DOHH2 (cell line): ENCODE data around the gene TNFAIP3.

ENCODE experiments used
- H3F3A ChIP-seq: fragments of 200-600 bp; sonication (generic), shearing (Covaris generic); 2 replicates; pipeline ENCODE4 v1.6.0; 2016; ENCODE audit warnings: antibody characterized with exemption, mild to moderate bottlenecking; ENCODE audit not compliant: control insufficient read depth, insufficient read depth
- H3K27ac ChIP-seq: fragments of 200-600 bp; sonication (generic); 2 replicates; pipeline ENCODE4 v1.5.1; 2014; ENCODE audit warnings: low read depth, mild to moderate bottlenecking, low read length, moderate library complexity
- H3K27me3 ChIP-seq: fragments of 200-600 bp; sonication (generic); 2 replicates; pipeline ENCODE4 v1.6.1; 2014; ENCODE audit warnings: mild to moderate bottlenecking, low read length, mixed read lengths; ENCODE audit not compliant: control insufficient read depth
- H3K36me3 ChIP-seq: fragments of 200-600 bp; sonication (generic); 2 replicates; pipeline ENCODE4 v1.6.1; 2014; ENCODE audit warnings: mild to moderate bottlenecking, low read length, moderate library complexity, mixed read lengths; ENCODE audit not compliant: control insufficient read depth
- H3K4me1 ChIP-seq: fragments of 200-600 bp; sonication (generic); 2 replicates; pipeline ENCODE4 v1.6.1; 2014; ENCODE audit warnings: mild to moderate bottlenecking, low read length, mixed read lengths; ENCODE audit not compliant: control insufficient read depth
- H3K4me2 ChIP-seq: fragments of 200-600 bp; sonication (generic); 2 replicates; pipeline ENCODE4 v1.6.0; 2014; ENCODE audit warnings: mild to moderate bottlenecking, low read length, moderate library complexity
- H3K4me3 ChIP-seq: fragments of 200-600 bp; sonication (generic); 2 replicates; pipeline ENCODE4 v1.5.1; 2014; ENCODE audit warnings: mild to moderate bottlenecking, low read length, mixed read lengths
- H3K79me2 ChIP-seq: fragments of 200-600 bp; sonication (generic); 2 replicates; pipeline ENCODE4 v1.6.1; 2014; ENCODE audit warnings: mild to moderate bottlenecking, low read length, mixed read lengths; ENCODE audit not compliant: control insufficient read depth
- H3K9me2 ChIP-seq: fragments of 200-600 bp; sonication (generic); replicated peaks from 2 replicates; pipeline ENCODE4 v1.6.1; 2014; ENCODE audit warnings: mild to moderate bottlenecking, low read length, mixed read lengths; ENCODE audit not compliant: control insufficient read depth
- H3K9me3 ChIP-seq: fragments of 200-600 bp; sonication (generic); 2 replicates; pipeline ENCODE4 v1.6.1; 2014; ENCODE audit warnings: antibody characterized with exemption, low read length, mixed read lengths; ENCODE audit not compliant: control insufficient read depth, insufficient read depth
- H4K20me1 ChIP-seq: fragments of 200-600 bp; sonication (generic); 2 replicates; pipeline ENCODE4 v1.6.0; 2014; ENCODE audit warnings: low read depth, mild to moderate bottlenecking, antibody characterized with exemption, low read length, moderate library complexity; ENCODE audit not compliant: control insufficient read depth, insufficient read depth
- CTCF ChIP-seq: fragments of 200-600 bp; sonication (generic); IDR thresholded peaks from one replicate; pipeline ENCODE4 v1.5.1; 2014; ENCODE audit warnings: antibody characterized with exemption, mild to moderate bottlenecking, low read depth, low read length; ENCODE audit not compliant: poor library complexity, severe bottlenecking
- EZH2phosphoT487 ChIP-seq: fragments of 200-600 bp; sonication (generic); IDR thresholded peaks from 2 replicates; pipeline ENCODE4 v1.6.1; 2017; ENCODE audit warnings: borderline replicate concordance, mild to moderate bottlenecking, antibody characterized with exemption, low read length, moderate library complexity, mixed read lengths

TNFAIP3 gene

GRCh38 chr6:137852811-137853210 lies 14.2 kb upstream of the TNFAIP3 start:
- H3K27ac ChIP-seq: peak overlapping the region; percentile 13; the same call in 1 of the 2 replicates
- peak overlapping the region; percentile 61 for H3K4me2 ChIP-seq
- H4K20me1 ChIP-seq: no peaks in the 10 kb centered on the region

DNA sequence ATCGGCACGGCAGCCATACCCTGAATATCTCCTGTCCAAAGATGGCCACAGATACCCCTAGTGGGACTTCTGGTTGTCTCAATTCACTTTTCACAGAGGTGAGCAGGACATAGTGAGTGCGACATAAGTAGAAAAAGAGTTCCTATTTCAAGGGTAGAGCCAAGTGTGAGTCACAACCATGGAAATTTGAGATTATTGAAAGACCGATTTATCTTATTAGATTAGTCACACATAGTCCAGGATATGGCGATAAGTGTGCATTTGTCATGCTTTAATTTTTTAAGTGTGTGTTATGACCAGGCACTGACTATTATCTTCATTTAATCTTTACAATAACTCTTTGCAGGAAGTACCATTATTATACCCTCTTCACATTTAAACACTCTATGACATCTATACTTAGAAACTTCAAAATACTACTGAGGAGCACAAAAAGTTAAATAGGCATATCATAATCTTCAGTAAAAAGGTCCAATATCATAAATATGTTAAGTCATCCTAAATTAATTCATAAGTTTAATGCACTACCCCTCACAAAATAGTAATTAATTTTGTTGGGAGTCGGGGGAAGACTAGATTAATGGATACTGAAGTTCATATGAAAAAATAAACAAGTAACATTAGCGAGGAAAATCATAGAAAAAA lies 13.4 kb upstream of the TNFAIP3 start:
- TF ChIP-seq CTCF (no peak), EZH2phosphoT487 (no peak)
- 0 out of 2 replicates have a peak overlapping the region, but pooled peaks have one; percentile 13 for H3K27ac ChIP-seq
- no peaks in the 10 kb centered on the region for H3K36me3 ChIP-seq
- H4K20me1 ChIP-seq: no peaks in the 10 kb centered on the region
- H3K4me1 ChIP-seq: peaks cover 33% of the 10 kb centered on the region
- peak overlapping the region; percentile 45 for H3K4me3 ChIP-seq
- peak overlapping the region; percentile 61 for H3K4me2 ChIP-seq
- no peaks in the 10 kb centered on the region for H3K9me3 ChIP-seq
- H3K9me2 ChIP-seq: no peaks in the 10 kb centered on the region
- no peaks in the 10 kb centered on the region for H3K27me3 ChIP-seq
- no peaks in the 10 kb centered on the region for H3K79me2 ChIP-seq
- H3F3A ChIP-seq: no peaks in the 10 kb centered on the region

More at GRCh38 chr6:137852811-137853210, 14.2 kb upstream of the TNFAIP3 start:
- no peaks in the 10 kb centered on the region for H3K79me2 ChIP-seq
- no peaks in the 10 kb centered on the region for H3F3A ChIP-seq
- no peaks in the 10 kb centered on the region for H3K36me3 ChIP-seq
- peak overlapping the region; percentile 45 for H3K4me3 ChIP-seq
- no peaks in the 10 kb centered on the region for H3K27me3 ChIP-seq
- no peaks in the 10 kb centered on the region for H3K9me3 ChIP-seq
- H3K9me2 ChIP-seq: no peaks in the 10 kb centered on the region
- no peak for TF ChIP-seq EZH2phosphoT487
- no peak for TF ChIP-seq CTCF
- peaks cover 33% of the 10 kb centered on the region for H3K4me1 ChIP-seq

GRCh38 chr6:137856138-137856898 lies 10.7 kb upstream of the TNFAIP3 start:
- H4K20me1 ChIP-seq: no peaks in the 10 kb centered on the region
- no peaks in the 10 kb centered on the region for H3F3A ChIP-seq
- H3K27me3 ChIP-seq: no peaks in the 10 kb centered on the region
- H3K79me2 ChIP-seq: no peaks in the 10 kb centered on the region
- H3K4me1 ChIP-seq: peaks cover 27% of the 10 kb centered on the region
- no peaks in the 10 kb centered on the region for H3K9me2 ChIP-seq
- H3K9me3 ChIP-seq: no peaks in the 10 kb centered on the region
- no peak overlapping the region for H3K4me2 ChIP-seq
- no peaks in the 10 kb centered on the region for H3K36me3 ChIP-seq
- H3K27ac ChIP-seq: no peak overlapping the region
- no peak overlapping the region for H3K4me3 ChIP-seq
- TF ChIP-seq EZH2phosphoT487 (no peak), CTCF (no peak)
